RPMI8226 (cell line): Measurements from ENCODE around the gene TMEM59.
"Not testable (repeated sequence)": the region's sequence is repeated elsewhere in the genome, so short reads cannot be mapped to it uniquely, and the experiment has no call there.

Source experiments
- DNase-seq: peaks from one replicate; pipeline ENCODE4 v3.0.0-alpha.2; 2015

TMEM59 gene

GRCh38 chr1:54052431-54052933, 522 bp downstream of the TMEM59 start:
- DNase-seq: peak; percentile 33

- DNase-seq: peak; percentile 13
Measured at GRCh38 chr1:54051933-54052430, 1.0 kb downstream of the TMEM59 start.

- not testable (repeated sequence) for DNase-seq
Measured at GRCh38 chr1:54050435-54050834, 2.6 kb downstream of the TMEM59 start.

DNA sequence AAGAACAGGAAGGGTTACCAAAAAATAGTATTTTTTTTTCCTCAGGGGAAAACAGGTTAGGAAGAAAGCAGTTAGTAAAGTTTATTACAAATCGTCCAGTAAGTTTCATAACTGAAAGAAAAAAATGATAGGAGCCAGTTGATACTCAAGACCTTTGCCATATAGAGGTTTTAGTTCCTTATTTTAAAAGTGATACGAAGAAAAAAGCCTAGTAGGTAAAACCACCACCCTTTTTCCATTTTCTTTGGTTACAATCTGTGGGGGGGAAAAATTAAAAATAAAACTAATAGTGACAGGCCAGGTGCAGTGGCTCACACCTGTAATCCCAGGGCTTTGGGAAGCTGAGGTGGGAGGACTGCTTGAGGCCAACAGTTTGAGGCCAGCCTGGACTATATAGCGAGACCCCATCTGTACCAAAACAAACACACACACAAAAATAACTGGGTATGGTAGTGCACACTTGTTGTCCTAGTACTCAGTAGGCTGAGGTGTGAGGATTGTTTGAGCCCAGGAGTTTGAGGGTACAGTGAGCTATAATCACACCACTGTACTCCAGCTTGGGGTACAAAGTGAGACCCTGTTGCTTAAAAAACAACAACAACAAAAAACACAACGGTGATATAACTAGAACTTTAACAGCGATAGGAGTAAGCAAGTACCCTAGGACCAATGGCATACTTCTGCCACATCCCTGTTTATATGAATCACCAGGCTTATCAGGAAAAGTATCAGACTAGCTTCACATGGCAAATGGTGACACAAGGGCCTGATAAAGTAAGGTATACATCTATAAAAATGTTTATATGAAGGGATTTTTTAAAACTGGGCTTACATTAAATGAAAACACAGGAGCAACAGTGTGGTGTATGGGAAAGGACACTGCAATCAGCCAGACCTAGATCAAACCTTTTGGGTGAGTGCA, 5.4 kb downstream of the TMEM59 start:
- peak; percentile 72 for DNase-seq

GRCh38 chr1:54046671-54047383, 6.2 kb downstream of the TMEM59 start:
- no peak for DNase-seq

GRCh38 chr1:54045496-54045895, 7.5 kb downstream of the TMEM59 start:
- no peak for DNase-seq

DNA sequence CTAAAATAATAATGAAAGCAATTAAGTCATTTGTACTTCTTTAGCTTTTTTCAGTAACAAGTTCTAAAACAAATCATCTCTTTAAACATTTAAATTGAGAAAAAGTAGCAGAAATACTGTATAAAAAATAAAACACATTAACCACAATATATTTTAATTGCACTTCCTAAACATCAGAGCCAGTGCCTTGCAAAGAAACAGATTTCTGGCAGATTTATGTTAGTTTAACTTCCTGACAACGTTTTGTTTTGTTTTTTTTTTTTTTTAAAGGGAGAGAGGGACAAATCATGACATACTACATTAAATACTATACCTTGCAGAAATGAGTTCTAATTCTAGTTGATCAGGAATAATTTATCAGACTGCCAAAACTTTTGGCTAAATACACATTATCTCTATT, 11.2 kb downstream of the TMEM59 start:
- no peak for DNase-seq

- DNase-seq: no peak
Measured at GRCh38 chr1:54037476-54037875, 15.5 kb downstream of the TMEM59 start.

- DNase-seq: no peak
Measured at GRCh38 chr1:54028306-54029251, 24.4 kb downstream of the TMEM59 start.

DNA sequence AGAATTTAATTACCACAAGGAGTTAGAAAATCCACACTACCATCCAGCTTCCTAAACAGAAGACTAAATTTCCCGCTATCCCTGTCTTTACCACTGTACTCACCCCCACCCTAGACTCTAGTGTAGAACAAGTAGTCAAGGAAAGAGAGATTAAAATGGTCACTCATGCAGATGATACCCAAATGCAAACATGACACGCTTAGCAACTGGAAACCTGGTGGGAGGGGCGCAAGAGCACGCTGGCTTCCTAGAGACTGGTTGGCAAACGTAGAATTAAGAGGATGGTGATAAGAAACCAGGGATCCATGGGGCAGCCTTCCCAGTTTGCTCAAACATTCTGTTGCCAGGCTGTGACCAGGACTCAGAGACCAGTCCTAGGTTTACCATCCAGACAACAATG, 25.2 kb downstream of the TMEM59 start:
- no peak for DNase-seq

- DNase-seq: not testable (repeated sequence)
Measured at GRCh38 chr1:54024811-54025210, 28.2 kb downstream of the TMEM59 start.

GRCh38 chr1:54024358-54024757, 28.6 kb downstream of the TMEM59 start:
- no peak for DNase-seq

DNA sequence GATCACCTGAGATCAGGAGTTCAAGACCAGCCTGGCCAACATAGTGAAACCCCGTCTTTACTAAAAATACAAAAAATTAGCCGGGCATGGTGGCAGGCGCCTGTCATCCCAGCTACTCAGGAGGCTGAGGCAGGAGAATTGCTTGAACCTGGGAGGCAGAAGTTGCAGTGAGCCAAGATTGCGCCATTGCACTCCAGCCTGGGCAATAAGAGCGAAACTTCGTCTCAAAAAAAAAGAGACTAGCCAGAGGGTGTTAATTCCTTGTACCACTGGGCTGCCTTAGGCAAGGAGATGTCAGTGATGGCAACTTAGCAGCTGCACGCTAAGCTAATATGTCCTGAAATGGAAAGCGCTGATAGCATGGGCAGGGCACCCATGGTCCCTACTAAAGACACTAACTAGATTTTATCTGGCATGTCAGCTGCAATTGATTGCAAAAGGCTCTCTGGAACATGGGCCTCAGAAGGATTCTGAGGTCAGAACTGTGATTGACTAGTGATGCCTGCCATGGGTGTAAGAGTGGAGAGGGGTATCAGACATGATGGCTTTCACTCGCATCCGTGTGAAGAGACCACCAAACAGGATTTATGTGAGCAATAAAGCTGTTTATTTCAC, 33.3 kb downstream of the TMEM59 start:
- DNase-seq: not testable (repeated sequence)

- DNase-seq: no peak
Measured at GRCh38 chr1:54018635-54019034, 34.4 kb downstream of the TMEM59 start.

DNA sequence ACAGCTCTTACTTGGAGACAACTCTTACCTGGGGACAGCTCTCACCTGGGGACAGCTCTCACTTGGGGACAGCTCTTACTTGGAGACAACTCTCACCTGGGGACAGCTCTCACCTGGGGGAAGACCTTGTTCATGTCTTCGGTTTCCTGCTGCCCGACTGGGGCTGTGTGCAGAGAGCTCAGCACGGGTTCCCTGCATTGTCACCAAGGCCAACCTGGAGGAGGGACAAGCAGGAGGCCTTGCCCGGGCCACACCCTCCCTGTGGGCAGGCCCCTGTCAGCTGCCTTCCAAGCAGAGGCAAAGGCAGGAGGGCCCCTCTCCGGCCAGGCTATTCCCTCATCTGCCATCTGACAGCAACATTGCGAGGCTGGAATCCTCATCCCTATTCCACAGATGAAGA, 35.0 kb downstream of the TMEM59 start, which contains the start of gene LDLRAD1:
Gene LDLRAD1, minus strand, starts transcription at position 208 of the 400 bp plus-strand sequence. Its CDS starts 74 bp downstream, at position 134.
- peak; percentile 26 for DNase-seq

GRCh38 chr1:54016343-54017282, 36.4 kb downstream of the TMEM59 start:
- no peak for DNase-seq

GRCh38 chr1:54014009-54014629, 38.9 kb downstream of the TMEM59 start:
- no peak for DNase-seq

GRCh38 chr1:54013393-54014008, 39.5 kb downstream of the TMEM59 start:
- DNase-seq: no peak

DNA sequence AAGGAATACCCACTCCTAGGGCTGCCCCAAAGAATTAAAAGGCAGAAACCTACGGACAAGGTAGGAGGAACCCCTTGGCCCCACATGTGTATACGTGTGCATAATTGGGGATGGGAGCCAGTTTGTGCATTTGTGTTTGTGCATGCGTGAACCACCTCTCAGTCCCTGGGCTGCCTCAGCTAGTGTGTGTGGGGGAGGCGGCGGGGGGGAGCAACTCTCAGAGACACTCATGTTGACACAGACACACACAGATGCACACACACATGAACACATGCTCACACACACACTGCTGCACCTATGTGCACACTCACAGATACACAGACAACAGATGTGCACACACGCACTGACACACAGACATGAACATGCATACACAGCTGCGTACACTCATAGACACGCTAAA, 40.1 kb downstream of the TMEM59 start:
- DNase-seq: no peak

DNA sequence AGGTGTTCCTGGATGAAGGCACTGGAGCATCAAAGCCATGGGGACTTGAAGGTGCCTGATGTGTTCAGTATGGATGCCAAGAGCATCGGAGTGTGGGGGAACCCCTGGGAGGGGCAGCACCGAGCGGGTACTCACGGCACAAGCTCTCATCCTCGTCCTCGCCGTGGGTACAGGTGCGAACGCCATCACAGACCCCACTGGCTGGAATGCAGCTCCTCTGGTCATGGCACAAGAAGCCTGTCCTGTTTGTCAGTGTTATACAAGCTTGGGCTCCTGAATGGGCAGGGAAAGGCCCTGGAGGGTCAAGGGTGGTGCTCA, 41.0 kb downstream of the TMEM59 start:
- no peak for DNase-seq
